GM04504 (cell line): Measurements from ENCODE around the gene CACNA2D3.

Experiments
- DNase-seq: peaks from one replicate; pipeline ENCODE4 v3.0.0-alpha.2; 2012; ENCODE audit warnings: low read depth

The CACNA2D3 gene

GRCh38 chr3:54374214-54374852 is 252.0 kb downstream of the CACNA2D3 start:
- no peak for DNase-seq

- DNase-seq, result no peak
Measured at GRCh38 chr3:54376142-54376807, 253.9 kb downstream of the CACNA2D3 start.

- no peak for DNase-seq
Measured at GRCh38 chr3:54376939-54377578, 254.7 kb downstream of the CACNA2D3 start.

GRCh38 chr3:54378184-54378583 is 255.8 kb downstream of the CACNA2D3 start:
- DNase-seq, result no peak

GRCh38 chr3:54384279-54384678 is 261.9 kb downstream of the CACNA2D3 start:
- DNase-seq, result no peak

GRCh38 chr3:54390582-54390981 is 268.2 kb downstream of the CACNA2D3 start:
- no peak for DNase-seq

GRCh38 chr3:54393150-54393549 is 270.8 kb downstream of the CACNA2D3 start:
- no peak for DNase-seq

GRCh38 chr3:54408328-54408727 is 286.0 kb downstream of the CACNA2D3 start:
- DNase-seq, result no peak

GRCh38 chr3:54421943-54422342 is 299.6 kb downstream of the CACNA2D3 start:
- DNase-seq, result no peak

GRCh38 chr3:54424292-54424691 is 301.9 kb downstream of the CACNA2D3 start:
- no peak for DNase-seq

GRCh38 chr3:54426381-54426780 is 304.0 kb downstream of the CACNA2D3 start:
- DNase-seq, result no peak

- no peak for DNase-seq
Measured at GRCh38 chr3:54427501-54427900, 305.1 kb downstream of the CACNA2D3 start.

- peak; percentile 56 for DNase-seq
Measured at GRCh38 chr3:54427941-54428871, 305.9 kb downstream of the CACNA2D3 start.

GRCh38 chr3:54432975-54433374 is 310.6 kb downstream of the CACNA2D3 start:
- DNase-seq, result no peak

GRCh38 chr3:54433846-54434245 is 311.5 kb downstream of the CACNA2D3 start:
- DNase-seq, result no peak

GRCh38 chr3:54434756-54435155 is 312.4 kb downstream of the CACNA2D3 start:
- no peak for DNase-seq

- no peak for DNase-seq
Measured at GRCh38 chr3:54437271-54437670, 314.9 kb downstream of the CACNA2D3 start.

- DNase-seq, result no peak
Measured at GRCh38 chr3:54443561-54444161, 321.3 kb downstream of the CACNA2D3 start.

- no peak for DNase-seq
Measured at GRCh38 chr3:54445630-54446029, 323.3 kb downstream of the CACNA2D3 start.

GRCh38 chr3:54447427-54447826 is 325.1 kb downstream of the CACNA2D3 start:
- no peak for DNase-seq

GRCh38 chr3:54454806-54455205 is 332.5 kb downstream of the CACNA2D3 start:
- DNase-seq, result no peak

- no peak for DNase-seq
Measured at GRCh38 chr3:54458357-54458756, 336.0 kb downstream of the CACNA2D3 start.
